ENCODE data around the gene MAD1L1.

Gene MAD1L1

GRCh38 chr7:2198760-2199159, 34.0 kb downstream of the MAD1L1 start:
- no peak for DNase-seq

- DNase-seq = no peak
Observed at GRCh38 chr7:2198206-2198605, 34.5 kb downstream of the MAD1L1 start.

- DNase-seq = no peak
Observed at GRCh38 chr7:2197436-2198155, 35.1 kb downstream of the MAD1L1 start.

- no peak for DNase-seq
Observed at GRCh38 chr7:2196381-2197378, 36.1 kb downstream of the MAD1L1 start.

GRCh38 chr7:2195400-2196246, 37.1 kb downstream of the MAD1L1 start:
- DNase-seq = no peak

- DNase-seq = no peak
Observed at GRCh38 chr7:2193575-2194305, 39.0 kb downstream of the MAD1L1 start.

- DNase-seq = no peak
Observed at GRCh38 chr7:2192831-2193534, 39.8 kb downstream of the MAD1L1 start.

GRCh38 chr7:2191016-2191415, 41.7 kb downstream of the MAD1L1 start:
- DNase-seq = no peak

GRCh38 chr7:2190531-2190930, 42.2 kb downstream of the MAD1L1 start:
- DNase-seq = no peak

GRCh38 chr7:2186166-2186565, 46.6 kb downstream of the MAD1L1 start:
- no peak for DNase-seq

- DNase-seq = no peak
Observed at GRCh38 chr7:2185715-2186114, 47.0 kb downstream of the MAD1L1 start.

- DNase-seq = no peak
Observed at GRCh38 chr7:2182461-2182860, 50.3 kb downstream of the MAD1L1 start.

GRCh38 chr7:2181077-2181854, 51.5 kb downstream of the MAD1L1 start:
- no peak for DNase-seq

- no peak for DNase-seq
Observed at GRCh38 chr7:2180081-2180480, 52.7 kb downstream of the MAD1L1 start.

GRCh38 chr7:2175514-2175913, 57.2 kb downstream of the MAD1L1 start:
- no peak for DNase-seq

GRCh38 chr7:2175091-2175490, 57.7 kb downstream of the MAD1L1 start:
- no peak for DNase-seq

- no peak for DNase-seq
Observed at GRCh38 chr7:2173189-2173827, 59.4 kb downstream of the MAD1L1 start.

GRCh38 chr7:2172311-2173188, 60.2 kb downstream of the MAD1L1 start:
- no peak for DNase-seq

- DNase-seq = no peak
Observed at GRCh38 chr7:2171855-2172254, 60.9 kb downstream of the MAD1L1 start.
